ENCODE measurements around the gene TMEM89.

- TF ChIP-seq POLR2A (IDR thresholded peaks at IDR 0.05; ENCODE audit: low read depth, low read length) (no peak), CTCF (conservative IDR thresholded peaks at IDR 0.05; ENCODE audit: low read depth, low read length) (no peak), FOS (IDR thresholded peaks at IDR 0.05; ENCODE audit: low read depth, low read length) (no peak), MAZ (IDR thresholded peaks at IDR 0.05; ENCODE audit: borderline replicate concordance, low read depth, low read length) (no peak), USF2 (IDR thresholded peaks at IDR 0.05; ENCODE audit: low read depth, low read length) (no peak), RFX5 (IDR thresholded peaks at IDR 0.05; ENCODE audit: low read depth, low read length) (no peak), CEBPB (IDR thresholded peaks at IDR 0.05; ENCODE audit: low read depth, low read length) (no peak), MAFK (IDR thresholded peaks at IDR 0.05; ENCODE audit: low read depth, low read length) (no peak), RAD21 (IDR thresholded peaks at IDR 0.05; ENCODE audit: low read length) (no peak)
These were observed 9.3 kb upstream of the TMEM89 start for GRCh38 chr3:48630833-48631232.
